GM15510 (cell line): Measurements from ENCODE around the gene CT45A9.
"Not testable (repeated sequence)": the region's sequence is repeated elsewhere in the genome, so short reads cannot be mapped to it uniquely, and the experiment has no call there.

Experiments
- POLR2A ChIP-seq: IDR thresholded peaks from 3 replicates; pipeline ENCODE4 v1.6.1; 2011; ENCODE audit warnings: borderline replicate concordance; ENCODE audit not compliant: insufficient read length; ENCODE audit errors: extremely low read depth

Gene CT45A9

GRCh38 chrX:135871712-135872111, at the start of gene CT45A9:
TSS of gene CT45A9 (minus strand) at chrX:135871812. CDS start at chrX:135868061, 3,751 bp downstream.
- not testable (repeated sequence) for TF ChIP-seq POLR2A

GRCh38 chrX:135914404-135914803, 42.8 kb upstream of the CT45A9 start:
- TF ChIP-seq POLR2A: no peak

- no peak for TF ChIP-seq POLR2A
Measured at GRCh38 chrX:135910251-135910650, 38.6 kb upstream of the CT45A9 start.

- TF ChIP-seq POLR2A: no peak
Measured at GRCh38 chrX:135893294-135893817, 21.7 kb upstream of the CT45A9 start, which contains the start of the genes CT45A10 and SAGE1. TSS of gene CT45A10 (minus strand) at chrX:135893444. CDS start at chrX:135885344, 8,100 bp downstream. TSS of gene SAGE1 (plus strand) at chrX:135893716. CDS start at chrX:135896243, 2,527 bp downstream.

GRCh38 chrX:135892781-135893180, 21.2 kb upstream of the CT45A9 start:
- TF ChIP-seq POLR2A: no peak

- TF ChIP-seq POLR2A: no peak
Measured at GRCh38 chrX:135890087-135890585, 18.5 kb upstream of the CT45A9 start.

- TF ChIP-seq POLR2A: not testable (repeated sequence)
Measured at GRCh38 chrX:135854438-135854837, 17.2 kb downstream of the CT45A9 start, which contains the start of gene CT45A8. TSS of gene CT45A8 (minus strand) at chrX:135854538. CDS start at chrX:135850783, 3,755 bp downstream.

GRCh38 chrX:135837180-135837579, 34.4 kb downstream of the CT45A9 start, which contains the start of gene CT45A7:
TSS of gene CT45A7 (minus strand) at chrX:135837280. CDS start at chrX:135833533, 3,747 bp downstream.
- not testable (repeated sequence) for TF ChIP-seq POLR2A

GRCh38 chrX:135819912-135820311, 51.7 kb downstream of the CT45A9 start, which contains the start of gene CT45A2:
TSS of gene CT45A2 (minus strand) at chrX:135820012. CDS start at chrX:135816265, 3,747 bp downstream.
- TF ChIP-seq POLR2A: not testable (repeated sequence)
